OCI-LY3 (cell line): ENCODE data around the gene SLC38A5.
"Not testable (repeated sequence)": the region's sequence is repeated elsewhere in the genome, so short reads cannot be mapped to it uniquely, and the experiment has no call there.

Experiments used
- H2AFZ ChIP-seq: fragments of 200-600, 300-600 bp; shearing (Covaris generic); 2 replicates; pipeline ENCODE4 v1.6.0; 2014; ENCODE audit warnings: antibody characterized with exemption, low read depth, low read length
- H3K27ac ChIP-seq: fragments of 200-600, 300-600 bp; sonication (generic); 2 replicates; pipeline ENCODE4 v1.5.1; 2014; ENCODE audit warnings: mild to moderate bottlenecking, low read length, moderate library complexity, mixed read lengths
- H3K27me3 ChIP-seq: fragments of 200-600, 300-600 bp; sonication (generic); 2 replicates; pipeline ENCODE4 v1.6.1; 2014; ENCODE audit warnings: low read depth, low read length, mixed read lengths
- H3K36me3 ChIP-seq: fragments of 200-600, 300-600 bp; sonication (generic); replicated peaks from 2 replicates; pipeline ENCODE3; 2014; ENCODE audit warnings: low read depth, low read length, mixed read lengths
- H3K4me1 ChIP-seq: fragments of 300-600, 200-600 bp; sonication (generic); 2 replicates; pipeline ENCODE4 v1.6.1; 2014; ENCODE audit warnings: low read length, mixed read lengths
- H3K4me2 ChIP-seq: fragments of 200-600, 300-600 bp; sonication (generic); 2 replicates; pipeline ENCODE4 v1.6.1; 2014; ENCODE audit warnings: low read length, mixed read lengths
- H3K4me3 ChIP-seq: fragments of 300-600, 200-600 bp; sonication (generic); 2 replicates; pipeline ENCODE4 v1.5.1; 2014; ENCODE audit warnings: antibody characterized with exemption, mild to moderate bottlenecking, low read length, moderate library complexity
- H3K79me2 ChIP-seq: fragments of 300-600, 200-600 bp; shearing (Covaris generic); 2 replicates; pipeline ENCODE4 v1.6.1; 2014; ENCODE audit warnings: mild to moderate bottlenecking, low read length, mixed read lengths
- H3K9ac ChIP-seq: fragments of 300-600, 200-600 bp; shearing (Covaris generic); 2 replicates; pipeline ENCODE4 v1.6.0; 2014; ENCODE audit warnings: mild to moderate bottlenecking, low read length, moderate library complexity
- H3K9me3 ChIP-seq: fragments of 200-600, 300-600 bp; shearing (Covaris generic); 2 replicates; pipeline ENCODE4 v1.6.1; 2014; ENCODE audit warnings: low read length, mixed read lengths; ENCODE audit not compliant: insufficient read depth
- H4K20me1 ChIP-seq: fragments of 200-600, 300-600 bp; sonication (generic); 2 replicates; pipeline ENCODE4 v1.6.1; 2016; ENCODE audit warnings: low read length, mixed read lengths; ENCODE audit not compliant: insufficient read depth
- CTCF ChIP-seq: fragments of 200-600, 300-600 bp; sonication (generic); IDR thresholded peaks from 2 replicates; pipeline ENCODE4 v1.5.1; 2014; ENCODE audit warnings: antibody characterized with exemption, low read length, low read depth
- EZH2phosphoT487 ChIP-seq: fragments of 200-600 bp; shearing (Covaris generic); IDR thresholded peaks from 2 replicates; pipeline ENCODE4 v1.6.1; 2018; ENCODE audit warnings: antibody characterized with exemption, mixed run types, low read depth

SLC38A5 gene

GRCh38 chrX:48451708-48452107 is 18.4 kb downstream of the SLC38A5 start:
- Histone ChIP-seq H3K9ac (no peak overlapping the region), H2AFZ (no peak overlapping the region), H3K36me3 (no peaks in the 10 kb centered on the region), H3K4me3 (no peak overlapping the region), H3K27ac (no peak overlapping the region), H3K79me2 (no peaks in the 10 kb centered on the region), H3K9me3 (no peaks in the 10 kb centered on the region), H3K4me1 (no peaks in the 10 kb centered on the region), H4K20me1 (no peaks in the 10 kb centered on the region), H3K27me3 (no peaks in the 10 kb centered on the region), H3K4me2 (no peak overlapping the region)
- TF ChIP-seq CTCF (no peak), EZH2phosphoT487 (no peak)

- H3K27ac ChIP-seq: no peak overlapping the region
- H3K4me3 ChIP-seq: no peak overlapping the region
- H4K20me1 ChIP-seq: no peaks in the 10 kb centered on the region
- no peaks in the 10 kb centered on the region for H3K27me3 ChIP-seq
- no peaks in the 10 kb centered on the region for H3K79me2 ChIP-seq
- no peak overlapping the region for H2AFZ ChIP-seq
- H3K4me1 ChIP-seq: no peaks in the 10 kb centered on the region
- no peaks in the 10 kb centered on the region for H3K36me3 ChIP-seq
- H3K9me3 ChIP-seq: no peaks in the 10 kb centered on the region
- TF ChIP-seq EZH2phosphoT487 (no peak), CTCF (no peak)
- no peak overlapping the region for H3K9ac ChIP-seq
- no peak overlapping the region for H3K4me2 ChIP-seq
These were observed 20.0 kb downstream of the SLC38A5 start for GRCh38 chrX:48450076-48450475.

GRCh38 chrX:48447201-48447600 is 22.9 kb downstream of the SLC38A5 start:
- H3K36me3 ChIP-seq, H3K27ac ChIP-seq, H3K9me3 ChIP-seq, H3K4me1 ChIP-seq, H3K27me3 ChIP-seq, H4K20me1 ChIP-seq, H3K4me2 ChIP-seq, H3K4me3 ChIP-seq, H2AFZ ChIP-seq, H3K79me2 ChIP-seq, H3K9ac ChIP-seq: not testable (repeated sequence)

GRCh38 chrX:48433713-48434112 is 36.3 kb downstream of the SLC38A5 start:
- not testable (repeated sequence) for H2AFZ ChIP-seq, H3K9me3 ChIP-seq, H3K4me1 ChIP-seq, H3K36me3 ChIP-seq, H3K27ac ChIP-seq, H3K9ac ChIP-seq, H3K79me2 ChIP-seq, H4K20me1 ChIP-seq, H3K4me3 ChIP-seq, H3K27me3 ChIP-seq, H3K4me2 ChIP-seq

GRCh38 chrX:48430166-48430565 is 39.9 kb downstream of the SLC38A5 start:
- not testable (repeated sequence) for H3K4me1 ChIP-seq, H3K79me2 ChIP-seq, H2AFZ ChIP-seq, H3K27me3 ChIP-seq, H3K9ac ChIP-seq, H4K20me1 ChIP-seq, H3K27ac ChIP-seq, H3K4me2 ChIP-seq, H3K36me3 ChIP-seq, H3K9me3 ChIP-seq, H3K4me3 ChIP-seq

GRCh38 chrX:48429606-48430005 is 40.5 kb downstream of the SLC38A5 start:
- H3K36me3 ChIP-seq, H2AFZ ChIP-seq, H4K20me1 ChIP-seq, H3K27ac ChIP-seq, H3K27me3 ChIP-seq, H3K9me3 ChIP-seq, H3K4me1 ChIP-seq, H3K4me3 ChIP-seq, H3K9ac ChIP-seq, H3K4me2 ChIP-seq, H3K79me2 ChIP-seq: not testable (repeated sequence)

- not testable (repeated sequence) for H3K4me1 ChIP-seq, H3K27me3 ChIP-seq, H3K36me3 ChIP-seq, H3K9ac ChIP-seq, H3K4me3 ChIP-seq, H3K79me2 ChIP-seq, H3K9me3 ChIP-seq, H4K20me1 ChIP-seq, H3K27ac ChIP-seq, H3K4me2 ChIP-seq, H2AFZ ChIP-seq
These were observed 42.9 kb downstream of the SLC38A5 start for GRCh38 chrX:48427027-48427716.

GRCh38 chrX:48411860-48412259 is 58.2 kb downstream of the SLC38A5 start, which contains the start of gene SSX4B:
SSX4B (minus strand) TSS chrX:48411960; CDS start chrX:48411372, 588 bp downstream.
- not testable (repeated sequence) for H4K20me1 ChIP-seq, H3K4me1 ChIP-seq, H3K9me3 ChIP-seq, H3K4me3 ChIP-seq, H3K27me3 ChIP-seq, H3K4me2 ChIP-seq, H3K36me3 ChIP-seq, H2AFZ ChIP-seq, H3K9ac ChIP-seq, H3K27ac ChIP-seq, H3K79me2 ChIP-seq
